PC-3 (cell line): ENCODE data around the gene TBX20. TPM values are rescaled to one million over a fixed set of nuclear protein-coding genes. Genes with fewer than 3 reads are reported as not detected.
A peak's percentile ranks its signal among the peaks of the same experiment; 100 is the strongest.
"Not testable (repeated sequence)": the region's sequence is repeated elsewhere in the genome, so short reads cannot be mapped to it uniquely, and the experiment has no call there.

Experiments used
- ATAC-seq: fragments of 200-7000 bp; cut with Tn5 transposase; 2 replicates; pipeline ENCODE4 v1.9.1; 2020; ENCODE audit warnings: mild to moderate bottlenecking, moderate library complexity
- BruUV-seq: library from RNA; stranded (reverse); fragments of 400-500 nt; replicated peaks from 2 replicates; lab custom pipeline; 2021; lab: Mats Ljungman, UMichigan
- CTCF ChIA-PET: fragments of 300-600 bp; sonication (Branson Sonifier 250); formaldehyde crosslinking; loops from one replicate; lab custom pipeline; 2022; ENCODE audit warnings: antibody characterized with exemption; lab: Charles Lee
- POLR2A ChIA-PET: fragments of 300-600 bp; sonication (Branson Sonifier 250); formaldehyde crosslinking; loops from one replicate; lab custom pipeline; 2022; ENCODE audit warnings: antibody characterized with exemption; ENCODE audit not compliant: unreplicated experiment; lab: Charles Lee
- DNase-seq: peaks from one replicate; pipeline ENCODE4 v3.0.0-alpha.2; 2015
- H2AFZ ChIP-seq: fragments of 300-600 bp; sonication (generic); 2 replicates; pipeline ENCODE4 v1.6.0; 2016; ENCODE audit warnings: antibody characterized with exemption, low read length
- H3F3A ChIP-seq: fragments of 300-600 bp; sonication (generic); one replicate; pipeline ENCODE4 v1.6.0; 2017; ENCODE audit warnings: antibody characterized with exemption, low read length, control low read depth, mild to moderate bottlenecking; ENCODE audit not compliant: unreplicated experiment
- H3K27ac ChIP-seq: fragments of 300-600 bp; sonication (generic); 2 replicates; pipeline ENCODE4 v1.5.1; 2016; ENCODE audit warnings: mild to moderate bottlenecking, low read length
- H3K27me3 ChIP-seq: fragments of 300-600 bp; sonication (generic); 2 replicates; pipeline ENCODE4 v1.6.1; 2016; ENCODE audit warnings: low read length, mixed read lengths
- H3K36me3 ChIP-seq: fragments of 300-600 bp; sonication (generic); 2 replicates; pipeline ENCODE4 v1.6.1; 2016; ENCODE audit warnings: low read depth, mixed run types, low read length, mixed read lengths
- H3K4me1 ChIP-seq: fragments of 300-600 bp; sonication (generic); 2 replicates; pipeline ENCODE4 v1.5.1; 2016; ENCODE audit warnings: low read length; ENCODE audit not compliant: insufficient read depth
- H3K4me2 ChIP-seq: fragments of 300-600 bp; sonication (generic); 2 replicates; pipeline ENCODE4 v1.6.0; 2016; ENCODE audit warnings: low read length
- H3K4me3 ChIP-seq: fragments of 300-600 bp; sonication (generic); 2 replicates; pipeline ENCODE4 v1.5.1; 2016; ENCODE audit warnings: mild to moderate bottlenecking, low read length, mixed read lengths
- H3K79me2 ChIP-seq: fragments of 300-600 bp; sonication (generic); 2 replicates; pipeline ENCODE4 v1.6.1; 2017; ENCODE audit warnings: low read length, mixed read lengths
- H3K9ac ChIP-seq: fragments of 300-600 bp; sonication (generic); 2 replicates; pipeline ENCODE4 v1.6.0; 2016; ENCODE audit warnings: mild to moderate bottlenecking, low read length
- H3K9me2 ChIP-seq: fragments of 300-600 bp; sonication (generic); replicated peaks from 2 replicates; pipeline ENCODE4 v1.6.1; 2016; ENCODE audit warnings: mixed run types, low read length, mixed read lengths
- H3K9me3 ChIP-seq: fragments of 300-600 bp; sonication (generic); 2 replicates; pipeline ENCODE4 v1.6.1; 2016; ENCODE audit warnings: low read length, mixed read lengths
- H4K20me1 ChIP-seq: fragments of 300-600 bp; sonication (generic); 2 replicates; pipeline ENCODE4 v1.6.1; 2016; ENCODE audit warnings: low read length, mixed read lengths
- EZH2 ChIP-seq: fragments of 300-600 bp; sonication (generic); IDR thresholded peaks from one replicate; pipeline ENCODE4 v1.6.1; 2017; ENCODE audit warnings: antibody characterized with exemption, mild to moderate bottlenecking, low read length; ENCODE audit not compliant: unreplicated experiment
- EZH2phosphoT487 ChIP-seq: fragments of 300-600 bp; sonication (generic); IDR thresholded peaks from 2 replicates; pipeline ENCODE4 v1.6.1; 2018; ENCODE audit warnings: mild to moderate bottlenecking, antibody characterized with exemption, low read length, borderline replicate concordance
- intact Hi-C: fragments of 100-400 bp; cut with micrococcal nuclease; formaldehyde crosslinking; loops from 2 replicates; pipeline ENCODE4 v1.9.0; 2023
- total RNA-seq: library from RNA; depleted of rRNA; stranded (reverse); fragments of >200 nt; gene quantifications from 2 replicates; pipeline ENCODE4 v1.2.3, GENCODE V29; 2014
- TF ChIP-seq, protein P1 (sequence below): fragments of 300-600 bp; sonication (generic); conservative IDR thresholded peaks from 2 replicates; pipeline ENCODE4 v1.5.1; 2017; ENCODE audit warnings: antibody characterized with exemption, low read depth, mild to moderate bottlenecking, low read length

TBX20 gene
- total RNA-seq, 1 experiment from 2014 or later: 0.47 TPM

DNA sequence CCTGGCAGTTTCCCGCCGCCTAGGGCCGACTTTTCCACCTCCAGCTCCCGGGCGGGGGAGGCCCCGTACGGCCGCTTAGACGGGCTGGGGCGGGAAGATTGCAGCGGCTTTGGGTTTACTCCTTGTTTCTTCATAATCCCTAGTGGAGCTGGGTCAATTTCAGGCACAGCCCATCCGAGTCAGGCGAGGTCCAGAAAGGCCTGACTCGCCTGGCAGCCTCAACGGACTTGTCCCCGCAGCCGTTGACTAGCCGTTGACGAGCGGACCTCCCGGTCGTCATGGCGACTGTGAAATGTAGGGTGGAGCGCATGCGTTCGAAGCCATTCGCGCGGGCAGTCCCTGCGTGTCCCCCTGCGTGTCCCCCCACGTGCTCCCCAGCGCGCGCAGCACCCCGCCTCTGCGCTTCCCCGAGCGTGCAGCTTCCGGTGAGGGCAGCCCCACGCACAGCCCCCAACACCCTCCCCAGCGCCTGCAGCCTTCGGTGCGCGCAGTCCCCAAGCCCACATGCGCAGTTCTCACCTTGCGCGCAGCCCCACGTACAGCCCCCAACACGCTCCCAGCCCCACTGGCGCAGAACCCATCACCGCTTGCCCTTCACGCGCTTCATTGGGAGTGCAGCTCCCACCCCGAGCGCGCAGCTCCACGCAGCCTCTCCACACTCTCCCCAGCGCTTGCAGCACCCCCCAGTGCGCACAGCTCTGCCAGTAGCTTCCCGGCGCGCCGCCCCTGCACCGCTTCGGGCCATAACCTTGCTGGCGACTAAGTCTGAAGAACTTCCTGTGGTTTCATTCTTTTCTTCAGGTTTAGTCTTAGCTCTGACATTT lies 67.8 kb downstream of the TBX20 start:
- DNase-seq: no peak
- ChIA-PET CTCF (interaction anchor here (0.6 kb wide), 1 partner anchor 438 kb away, joined by 4 read pairs; no protein-coding TSS in a partner anchor), POLR2A (no interaction called here)

DNA sequence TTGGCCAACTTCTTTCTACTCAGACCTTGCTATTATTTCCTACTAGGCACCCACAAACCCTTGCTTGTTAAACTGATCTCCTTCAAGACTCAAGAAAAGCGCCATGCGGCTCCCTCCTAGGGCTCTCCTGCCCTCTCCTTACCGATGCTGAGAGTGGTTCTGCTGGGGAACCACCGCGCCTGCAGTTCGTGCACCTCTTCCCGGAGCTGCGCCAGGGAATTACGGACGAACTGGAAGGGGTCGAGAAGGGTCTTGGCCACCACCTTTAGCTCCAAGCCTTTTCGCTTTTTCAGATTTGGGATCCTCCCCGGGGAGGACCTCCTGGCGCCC lies 68.4 kb downstream of the TBX20 start:
- Histone ChIP-seq H3K4me3 (peak overlapping the region; percentile 47), H3K27me3 (peaks cover 21% of the 10 kb centered on the region), H3K4me2 (peak overlapping the region; percentile 65), H2AFZ (peak overlapping the region; percentile 45; the same call in 1 of the 2 replicates)
- intact Hi-C loops: loop anchor here (5.0 kb wide), 1 partner anchor 113 kb away; no protein-coding TSS in a partner anchor
- DNase-seq, H3K9me3 ChIP-seq, H3K79me2 ChIP-seq, POLR2A ChIA-PET, H3K36me3 ChIP-seq, H4K20me1 ChIP-seq, H3K27ac ChIP-seq, H3K9ac ChIP-seq, BruUV-seq, H3K9me2 ChIP-seq, H3K4me1 ChIP-seq, H3F3A ChIP-seq: not testable (repeated sequence)
- peak; percentile 44 for ATAC-seq
- CTCF ChIA-PET: interaction anchor here (0.6 kb wide), 1 partner anchor 438 kb away, joined by 4 read pairs; no protein-coding TSS in a partner anchor

More for the DNA sequence above, 67.8 kb downstream of the TBX20 start:
- H3K9me3 ChIP-seq: no peaks in the 10 kb centered on the region
- H3K27me3 ChIP-seq: peaks cover 21% of the 10 kb centered on the region
- no peaks in the 10 kb centered on the region for H3K36me3 ChIP-seq
- H3K79me2 ChIP-seq: no peaks in the 10 kb centered on the region
- BruUV-seq: no TSS peak
- H3K4me3 ChIP-seq: peak overlapping the region; percentile 47
- ATAC-seq: peak; percentile 84
- intact Hi-C loops: loop anchor here (5.0 kb wide), 1 partner anchor 114 kb away; no protein-coding TSS in a partner anchor
- H3K9ac ChIP-seq: no peak overlapping the region
- H3K27ac ChIP-seq: no peak overlapping the region
- no peaks in the 10 kb centered on the region for H3K4me1 ChIP-seq
- no peaks in the 10 kb centered on the region for H3K9me2 ChIP-seq
- no peaks in the 10 kb centered on the region for H4K20me1 ChIP-seq
- peak overlapping the region; percentile 65 for H3K4me2 ChIP-seq
- H3F3A ChIP-seq: no peaks in the 10 kb centered on the region
- peak overlapping the region; percentile 45; the same call in 1 of the 2 replicates for H2AFZ ChIP-seq
- TF ChIP-seq EZH2phosphoT487: no peak
- TF ChIP-seq, protein P1, sequence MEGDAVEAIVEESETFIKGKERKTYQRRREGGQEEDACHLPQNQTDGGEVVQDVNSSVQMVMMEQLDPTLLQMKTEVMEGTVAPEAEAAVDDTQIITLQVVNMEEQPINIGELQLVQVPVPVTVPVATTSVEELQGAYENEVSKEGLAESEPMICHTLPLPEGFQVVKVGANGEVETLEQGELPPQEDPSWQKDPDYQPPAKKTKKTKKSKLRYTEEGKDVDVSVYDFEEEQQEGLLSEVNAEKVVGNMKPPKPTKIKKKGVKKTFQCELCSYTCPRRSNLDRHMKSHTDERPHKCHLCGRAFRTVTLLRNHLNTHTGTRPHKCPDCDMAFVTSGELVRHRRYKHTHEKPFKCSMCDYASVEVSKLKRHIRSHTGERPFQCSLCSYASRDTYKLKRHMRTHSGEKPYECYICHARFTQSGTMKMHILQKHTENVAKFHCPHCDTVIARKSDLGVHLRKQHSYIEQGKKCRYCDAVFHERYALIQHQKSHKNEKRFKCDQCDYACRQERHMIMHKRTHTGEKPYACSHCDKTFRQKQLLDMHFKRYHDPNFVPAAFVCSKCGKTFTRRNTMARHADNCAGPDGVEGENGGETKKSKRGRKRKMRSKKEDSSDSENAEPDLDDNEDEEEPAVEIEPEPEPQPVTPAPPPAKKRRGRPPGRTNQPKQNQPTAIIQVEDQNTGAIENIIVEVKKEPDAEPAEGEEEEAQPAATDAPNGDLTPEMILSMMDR: no peak
- no peak for TF ChIP-seq EZH2

DNA sequence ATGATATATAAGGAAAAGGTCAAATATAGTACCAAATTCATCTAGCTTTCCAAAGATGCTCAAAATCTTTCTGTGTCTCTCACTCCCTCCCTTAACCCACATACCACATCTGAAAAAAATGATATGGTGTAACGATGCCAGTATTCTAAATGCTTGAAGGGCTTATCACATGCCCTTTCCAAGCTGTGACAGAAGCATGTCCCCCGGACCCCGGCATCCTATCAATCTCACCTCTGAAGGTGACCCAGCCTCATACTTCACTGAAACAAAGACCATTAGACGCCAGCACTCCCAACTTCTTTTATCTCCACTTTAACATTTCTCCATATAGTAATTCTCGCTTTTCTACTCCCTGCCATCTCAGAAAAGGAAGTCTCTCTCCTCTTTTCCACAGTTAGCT lies 68.9 kb downstream of the TBX20 start:
- H3K79me2 ChIP-seq, DNase-seq, H3K9ac ChIP-seq, H3K4me1 ChIP-seq, H3K4me2 ChIP-seq, H3K9me3 ChIP-seq, POLR2A ChIA-PET, H4K20me1 ChIP-seq, H3K4me3 ChIP-seq, H2AFZ ChIP-seq, BruUV-seq, H3F3A ChIP-seq, CTCF ChIA-PET, ATAC-seq, H3K36me3 ChIP-seq, H3K27ac ChIP-seq, H3K9me2 ChIP-seq: not testable (repeated sequence)
- intact Hi-C loops: loop anchor here (5.0 kb wide), 1 partner anchor 113 kb away; no protein-coding TSS in a partner anchor
- peaks cover 21% of the 10 kb centered on the region for H3K27me3 ChIP-seq

DNA sequence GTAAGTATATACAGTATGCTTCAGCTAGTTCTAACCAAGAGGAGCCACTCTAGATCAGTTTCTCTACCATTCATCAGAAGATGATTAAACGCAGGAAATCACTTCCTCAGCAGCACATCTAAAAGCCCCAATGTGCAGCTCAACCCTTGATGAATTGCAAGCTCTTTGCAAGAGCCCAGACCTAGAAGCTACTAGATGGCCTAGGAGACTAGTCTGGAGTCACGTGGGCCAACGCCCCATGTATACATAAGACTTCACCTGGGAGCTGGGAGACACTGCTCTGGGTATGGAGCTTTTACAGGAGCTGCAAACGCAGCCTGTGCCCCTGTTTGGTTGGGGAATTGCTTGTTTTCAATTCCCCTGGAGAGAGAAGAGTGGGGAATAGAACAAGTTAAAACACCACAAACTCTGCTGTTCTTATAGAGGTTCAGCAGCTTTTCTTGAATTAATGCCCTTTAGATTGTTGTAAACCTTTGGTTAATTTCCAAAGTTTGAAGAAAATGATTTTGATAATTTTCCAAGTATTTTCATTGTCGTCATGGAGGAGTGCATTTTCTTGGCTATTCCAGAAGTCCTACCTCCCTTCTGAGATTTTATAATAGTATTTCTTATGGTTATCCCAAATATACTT lies 69.9 kb downstream of the TBX20 start:
- H3K4me1 ChIP-seq, H4K20me1 ChIP-seq, ATAC-seq, H3K4me2 ChIP-seq, DNase-seq, H3K9me2 ChIP-seq, H3K9ac ChIP-seq, POLR2A ChIA-PET, H3K36me3 ChIP-seq, H3K9me3 ChIP-seq, H2AFZ ChIP-seq, intact Hi-C loops, CTCF ChIA-PET, H3K79me2 ChIP-seq, H3K4me3 ChIP-seq, H3K27ac ChIP-seq, H3F3A ChIP-seq, BruUV-seq: not testable (repeated sequence)
- H3K27me3 ChIP-seq: peaks cover 21% of the 10 kb centered on the region

DNA sequence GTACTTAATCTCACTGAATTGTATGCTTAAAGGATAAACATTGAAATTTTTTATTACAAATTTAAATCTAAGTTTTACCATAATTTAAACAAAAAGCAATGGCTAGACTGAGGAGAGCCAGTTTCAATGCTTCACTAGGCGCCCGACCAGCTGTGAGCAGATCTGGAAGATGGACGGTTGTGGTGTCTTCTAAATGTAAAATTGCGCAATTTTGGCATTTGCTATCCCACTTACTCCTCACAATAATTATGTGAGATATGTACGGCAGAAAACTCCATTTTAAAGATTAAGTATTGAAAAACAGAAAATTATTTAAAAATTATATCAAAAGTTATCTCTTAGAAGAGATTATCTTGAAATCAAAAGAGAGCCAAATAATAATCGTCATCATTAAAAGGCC lies 73.2 kb downstream of the TBX20 start:
- H3K9me3 ChIP-seq, intact Hi-C loops, CTCF ChIA-PET, H3K27ac ChIP-seq, H4K20me1 ChIP-seq, DNase-seq, H3F3A ChIP-seq, ATAC-seq, H3K79me2 ChIP-seq, BruUV-seq, H3K27me3 ChIP-seq, H3K4me2 ChIP-seq, H3K4me1 ChIP-seq, H2AFZ ChIP-seq, H3K4me3 ChIP-seq, POLR2A ChIA-PET, H3K9ac ChIP-seq, H3K36me3 ChIP-seq, H3K9me2 ChIP-seq: not testable (repeated sequence)
